ENCODE measurements around the gene C3orf33. TPM values are rescaled to one million over a fixed set of nuclear protein-coding genes. Genes with fewer than 3 reads are reported as not detected.

C3orf33 gene
- total and polyA plus RNA-seq, 9 of the 15 experiments (the other 6 are each of a cell fraction or from before 2014, with no cell fraction given), result 4.1 to 10.2 (median 6.0) TPM

DNA sequence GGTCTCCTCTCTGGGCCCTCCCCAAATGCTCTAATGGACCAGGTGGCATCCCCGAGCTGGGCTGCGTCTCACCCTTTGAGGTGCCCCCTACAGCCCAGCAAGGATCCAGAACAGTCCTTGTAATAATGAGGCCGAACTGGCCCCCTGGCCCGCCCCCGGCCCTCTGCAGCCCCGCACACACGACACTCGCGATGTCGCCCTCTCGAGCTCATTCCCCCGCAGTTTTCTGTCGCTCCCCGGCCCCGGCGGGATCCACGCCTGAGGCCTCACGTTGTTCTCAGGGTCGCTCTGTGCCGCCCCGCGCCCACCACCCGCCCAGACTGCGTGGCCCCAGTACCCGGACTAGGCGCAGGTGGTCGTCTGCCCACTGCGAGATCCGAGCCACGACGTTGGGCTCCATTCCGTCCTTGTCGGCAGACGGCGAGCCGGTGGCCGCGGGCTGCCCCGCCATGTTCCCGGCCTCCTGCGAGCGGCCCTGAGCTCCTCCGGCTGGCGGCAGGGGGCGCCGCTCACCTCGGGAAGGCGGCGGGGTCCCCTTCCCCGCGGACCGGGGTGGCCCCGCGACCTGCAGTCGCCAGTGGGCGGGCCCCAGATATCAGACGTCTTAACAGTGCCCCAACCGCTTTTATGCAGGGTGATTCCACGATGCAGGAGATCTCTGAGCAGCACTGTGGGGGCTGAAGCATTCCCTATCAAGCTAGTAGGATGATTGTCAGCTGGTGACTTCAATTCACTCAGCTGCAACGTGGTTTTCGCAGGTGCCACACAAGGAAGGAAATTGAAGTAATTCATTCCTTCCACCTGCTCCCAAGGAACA, at the start of gene C3orf33 (continued):
- TF ChIP-seq, protein P1, sequence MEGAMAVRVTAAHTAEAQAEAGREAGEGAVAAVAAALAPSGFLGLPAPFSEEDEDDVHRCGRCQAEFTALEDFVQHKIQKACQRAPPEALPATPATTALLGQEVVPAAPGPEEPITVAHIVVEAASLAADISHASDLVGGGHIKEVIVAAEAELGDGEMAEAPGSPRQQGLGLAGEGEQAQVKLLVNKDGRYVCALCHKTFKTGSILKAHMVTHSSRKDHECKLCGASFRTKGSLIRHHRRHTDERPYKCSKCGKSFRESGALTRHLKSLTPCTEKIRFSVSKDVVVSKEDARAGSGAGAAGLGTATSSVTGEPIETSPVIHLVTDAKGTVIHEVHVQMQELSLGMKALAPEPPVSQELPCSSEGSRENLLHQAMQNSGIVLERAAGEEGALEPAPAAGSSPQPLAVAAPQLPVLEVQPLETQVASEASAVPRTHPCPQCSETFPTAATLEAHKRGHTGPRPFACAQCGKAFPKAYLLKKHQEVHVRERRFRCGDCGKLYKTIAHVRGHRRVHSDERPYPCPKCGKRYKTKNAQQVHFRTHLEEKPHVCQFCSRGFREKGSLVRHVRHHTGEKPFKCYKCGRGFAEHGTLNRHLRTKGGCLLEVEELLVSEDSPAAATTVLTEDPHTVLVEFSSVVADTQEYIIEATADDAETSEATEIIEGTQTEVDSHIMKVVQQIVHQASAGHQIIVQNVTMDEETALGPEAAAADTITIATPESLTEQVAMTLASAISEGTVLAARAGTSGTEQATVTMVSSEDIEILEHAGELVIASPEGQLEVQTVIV (CRISPR knock-in tag; IDR thresholded peaks at IDR 0.05; ENCODE audit: borderline replicate concordance), result no peak
- TF ChIP-seq, protein P2, sequence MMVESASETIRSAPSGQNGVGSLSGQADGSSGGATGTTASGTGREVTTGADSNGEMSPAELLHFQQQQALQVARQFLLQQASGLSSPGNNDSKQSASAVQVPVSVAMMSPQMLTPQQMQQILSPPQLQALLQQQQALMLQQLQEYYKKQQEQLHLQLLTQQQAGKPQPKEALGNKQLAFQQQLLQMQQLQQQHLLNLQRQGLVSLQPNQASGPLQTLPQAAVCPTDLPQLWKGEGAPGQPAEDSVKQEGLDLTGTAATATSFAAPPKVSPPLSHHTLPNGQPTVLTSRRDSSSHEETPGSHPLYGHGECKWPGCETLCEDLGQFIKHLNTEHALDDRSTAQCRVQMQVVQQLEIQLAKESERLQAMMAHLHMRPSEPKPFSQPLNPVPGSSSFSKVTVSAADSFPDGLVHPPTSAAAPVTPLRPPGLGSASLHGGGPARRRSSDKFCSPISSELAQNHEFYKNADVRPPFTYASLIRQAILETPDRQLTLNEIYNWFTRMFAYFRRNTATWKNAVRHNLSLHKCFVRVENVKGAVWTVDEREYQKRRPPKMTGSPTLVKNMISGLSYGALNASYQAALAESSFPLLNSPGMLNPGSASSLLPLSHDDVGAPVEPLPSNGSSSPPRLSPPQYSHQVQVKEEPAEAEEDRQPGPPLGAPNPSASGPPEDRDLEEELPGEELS (CRISPR knock-in tag; IDR thresholded peaks at IDR 0.05; ENCODE audit: borderline replicate concordance), result 0 out of 2 replicates have a peak, but pooled peaks have one; percentile 44
- TF ChIP-seq NFYB (IDR thresholded peaks at IDR 0.05; ENCODE audit: extremely low read depth, insufficient read length), result no peak
- TF ChIP-seq CBX1 (IDR thresholded peaks at IDR 0.05; ENCODE audit: low read depth), result peak; percentile 77; the same call in 1 of the 2 replicates
- no peak for TF ChIP-seq FOXK2 (conservative IDR thresholded peaks at IDR 0.05 in 1 of 2, IDR thresholded peaks at IDR 0.05 in 1 of 2; ENCODE audit: low read depth in 2 of 2)
- no peak for TF ChIP-seq FOXM1 (IDR thresholded peaks at IDR 0.05; ENCODE audit: low read depth)
- no peak for TF ChIP-seq FOXM1 (CRISPR knock-in tag; IDR thresholded peaks at IDR 0.05; ENCODE audit: low read depth)
- TF ChIP-seq ZNF124 (CRISPR knock-in tag; IDR thresholded peaks at IDR 0.05), result no peak
- no peak for TF ChIP-seq RBM39 (optimal IDR thresholded peaks at IDR 0.05; ENCODE audit: low read depth, low read length)
- no peak for TF ChIP-seq SMARCA4 (IDR thresholded peaks at IDR 0.05)
- TF ChIP-seq, protein P3, sequence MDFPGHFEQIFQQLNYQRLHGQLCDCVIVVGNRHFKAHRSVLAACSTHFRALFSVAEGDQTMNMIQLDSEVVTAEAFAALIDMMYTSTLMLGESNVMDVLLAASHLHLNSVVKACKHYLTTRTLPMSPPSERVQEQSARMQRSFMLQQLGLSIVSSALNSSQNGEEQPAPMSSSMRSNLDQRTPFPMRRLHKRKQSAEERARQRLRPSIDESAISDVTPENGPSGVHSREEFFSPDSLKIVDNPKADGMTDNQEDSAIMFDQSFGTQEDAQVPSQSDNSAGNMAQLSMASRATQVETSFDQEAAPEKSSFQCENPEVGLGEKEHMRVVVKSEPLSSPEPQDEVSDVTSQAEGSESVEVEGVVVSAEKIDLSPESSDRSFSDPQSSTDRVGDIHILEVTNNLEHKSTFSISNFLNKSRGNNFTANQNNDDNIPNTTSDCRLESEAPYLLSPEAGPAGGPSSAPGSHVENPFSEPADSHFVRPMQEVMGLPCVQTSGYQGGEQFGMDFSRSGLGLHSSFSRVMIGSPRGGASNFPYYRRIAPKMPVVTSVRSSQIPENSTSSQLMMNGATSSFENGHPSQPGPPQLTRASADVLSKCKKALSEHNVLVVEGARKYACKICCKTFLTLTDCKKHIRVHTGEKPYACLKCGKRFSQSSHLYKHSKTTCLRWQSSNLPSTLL (IDR thresholded peaks at IDR 0.05), result no peak
- TF ChIP-seq TOE1 (IDR thresholded peaks at IDR 0.05; ENCODE audit: borderline replicate concordance), result no peak; the same call in 1 of the 2 replicates
- TF ChIP-seq TOE1 (CRISPR knock-in tag; IDR thresholded peaks at IDR 0.05; ENCODE audit: borderline replicate concordance, low read depth), result no peak
- TF ChIP-seq, protein P4, sequence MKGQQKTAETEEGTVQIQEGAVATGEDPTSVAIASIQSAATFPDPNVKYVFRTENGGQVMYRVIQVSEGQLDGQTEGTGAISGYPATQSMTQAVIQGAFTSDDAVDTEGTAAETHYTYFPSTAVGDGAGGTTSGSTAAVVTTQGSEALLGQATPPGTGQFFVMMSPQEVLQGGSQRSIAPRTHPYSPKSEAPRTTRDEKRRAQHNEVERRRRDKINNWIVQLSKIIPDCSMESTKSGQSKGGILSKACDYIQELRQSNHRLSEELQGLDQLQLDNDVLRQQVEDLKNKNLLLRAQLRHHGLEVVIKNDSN (CRISPR knock-in tag; IDR thresholded peaks at IDR 0.05), result no peak
- TF ChIP-seq, protein P5, sequence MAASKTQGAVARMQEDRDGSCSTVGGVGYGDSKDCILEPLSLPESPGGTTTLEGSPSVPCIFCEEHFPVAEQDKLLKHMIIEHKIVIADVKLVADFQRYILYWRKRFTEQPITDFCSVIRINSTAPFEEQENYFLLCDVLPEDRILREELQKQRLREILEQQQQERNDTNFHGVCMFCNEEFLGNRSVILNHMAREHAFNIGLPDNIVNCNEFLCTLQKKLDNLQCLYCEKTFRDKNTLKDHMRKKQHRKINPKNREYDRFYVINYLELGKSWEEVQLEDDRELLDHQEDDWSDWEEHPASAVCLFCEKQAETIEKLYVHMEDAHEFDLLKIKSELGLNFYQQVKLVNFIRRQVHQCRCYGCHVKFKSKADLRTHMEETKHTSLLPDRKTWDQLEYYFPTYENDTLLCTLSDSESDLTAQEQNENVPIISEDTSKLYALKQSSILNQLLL (CRISPR knock-in tag; IDR thresholded peaks at IDR 0.05; ENCODE audit: borderline replicate concordance), result no peak
- no peak for TF ChIP-seq SMARCA5 (IDR thresholded peaks at IDR 0.05)
- no peak for TF ChIP-seq ZNF586 (CRISPR knock-in tag; conservative IDR thresholded peaks at IDR 0.05)
- TF ChIP-seq TAF7 (tag; IDR thresholded peaks at IDR 0.05), result peak; percentile 61; the same call in 1 of the 2 replicates
- TF ChIP-seq GTF2E2 (tag; IDR thresholded peaks at IDR 0.05), result no peak
